ENCODE results near the gene LTN1.
A peak's percentile ranks its signal among the peaks of the same experiment; 100 is the strongest.
"Not testable (repeated sequence)": the region's sequence is repeated elsewhere in the genome, so short reads cannot be mapped to it uniquely, and the experiment has no call there.

Gene LTN1

DNA sequence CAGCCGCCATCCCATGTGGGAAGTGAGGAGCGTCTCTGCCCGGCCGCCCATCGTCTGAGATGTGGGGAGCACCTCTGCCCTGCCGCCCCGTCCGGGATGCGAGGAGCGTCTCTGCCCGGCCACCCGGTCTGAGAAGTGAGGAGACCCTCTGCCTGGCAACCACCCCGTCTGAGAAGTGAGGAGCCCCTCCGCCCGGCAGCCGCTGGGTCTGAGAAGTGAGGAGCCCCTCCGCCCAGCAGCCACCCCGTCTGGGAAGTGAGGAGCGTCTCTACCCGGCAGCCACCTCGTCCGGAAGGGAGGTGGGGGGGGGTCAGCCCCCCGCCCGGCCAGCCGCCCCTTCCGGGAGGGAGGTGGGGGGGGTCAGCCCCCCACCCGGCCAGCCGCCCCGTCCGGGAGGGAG lies 18.6 kb upstream of the LTN1 start:
- H3K36me3 Mint-ChIP-seq (ENCODE audit: insufficient read depth); ATAC-seq (replicated peaks; ENCODE audit: extremely low read depth, poor library complexity, severe bottlenecking); H3K27ac Mint-ChIP-seq (ENCODE audit: low read depth); H3K4me3 Mint-ChIP-seq; H3K9me3 Mint-ChIP-seq; DNase-seq (ENCODE audit: low spot score in 2 of 2); H3K4me1 Mint-ChIP-seq; H3K27me3 Mint-ChIP-seq: not testable (repeated sequence)

GRCh38 chr21:29008367-29008766 lies 15.7 kb upstream of the LTN1 start:
- H3K27ac Mint-ChIP-seq (ENCODE audit: low read depth) = no peak overlapping the region
- H3K36me3 Mint-ChIP-seq (ENCODE audit: insufficient read depth) = peaks cover 9% of the 10 kb centered on the region
- DNase-seq (ENCODE audit: low spot score in 2 of 2) (no peak), ATAC-seq (replicated peaks; ENCODE audit: extremely low read depth, poor library complexity, severe bottlenecking) (no peak)
- no peaks in the 10 kb centered on the region for H3K27me3 Mint-ChIP-seq
- no peaks in the 10 kb centered on the region for H3K4me1 Mint-ChIP-seq
- no peaks in the 10 kb centered on the region for H3K9me3 Mint-ChIP-seq
- no peak overlapping the region for H3K4me3 Mint-ChIP-seq

DNA sequence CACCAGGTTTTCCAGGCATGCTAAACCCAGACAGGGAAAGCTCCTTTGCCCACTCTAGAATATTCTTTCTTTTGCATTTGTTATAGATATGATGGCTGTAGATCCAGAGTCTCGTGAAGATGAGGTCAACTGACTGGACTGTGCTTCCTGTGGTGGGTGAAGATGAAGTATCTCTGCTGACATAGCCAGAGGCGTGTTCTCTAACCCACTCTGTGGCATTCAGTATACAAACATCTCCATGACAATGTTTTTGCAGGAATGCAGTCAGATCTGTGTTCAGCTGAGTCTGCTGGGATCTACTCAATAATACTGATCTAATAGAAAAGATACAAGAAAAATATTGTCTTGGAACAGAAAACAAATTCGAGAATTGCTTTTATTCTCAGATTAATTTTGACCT lies 15.1 kb upstream of the LTN1 start:
- DNase-seq (ENCODE audit: low spot score in 2 of 2) (no peak), ATAC-seq (replicated peaks; ENCODE audit: extremely low read depth, poor library complexity, severe bottlenecking) (no peak)
- Mint-ChIP-seq H3K27me3 (no peaks in the 10 kb centered on the region), H3K9me3 (no peaks in the 10 kb centered on the region), H3K27ac (ENCODE audit: low read depth) (no peak overlapping the region), H3K4me1 (no peaks in the 10 kb centered on the region), H3K36me3 (ENCODE audit: insufficient read depth) (peaks cover 10% of the 10 kb centered on the region), H3K4me3 (no peak overlapping the region)

DNA sequence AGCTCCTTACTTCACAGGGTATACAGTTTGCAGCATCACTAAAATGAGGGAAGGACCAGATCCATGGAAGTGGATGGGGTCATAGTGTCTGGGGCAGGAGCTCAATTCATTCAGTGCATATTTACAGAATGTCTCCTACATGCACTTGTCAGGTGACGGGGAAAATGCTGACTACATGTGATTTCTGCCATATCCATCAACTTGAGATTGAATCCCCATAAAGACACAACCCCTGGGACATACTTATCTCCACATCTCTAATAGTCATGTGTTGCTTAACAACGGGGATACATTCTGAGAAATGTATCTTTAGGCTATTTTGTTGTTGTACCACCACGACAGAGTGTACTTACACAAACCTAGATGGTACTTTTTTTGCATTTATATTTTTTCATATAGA lies 14.5 kb upstream of the LTN1 start:
- no peak overlapping the region for H3K27ac Mint-ChIP-seq (ENCODE audit: low read depth)
- ATAC-seq (replicated peaks; ENCODE audit: extremely low read depth, poor library complexity, severe bottlenecking) (no peak), DNase-seq (ENCODE audit: low spot score in 2 of 2) (no peak)
- H3K4me3 Mint-ChIP-seq = no peak overlapping the region
- H3K9me3 Mint-ChIP-seq = no peaks in the 10 kb centered on the region
- no peaks in the 10 kb centered on the region for H3K4me1 Mint-ChIP-seq
- H3K27me3 Mint-ChIP-seq = no peaks in the 10 kb centered on the region
- peaks cover 16% of the 10 kb centered on the region for H3K36me3 Mint-ChIP-seq (ENCODE audit: insufficient read depth)

DNA sequence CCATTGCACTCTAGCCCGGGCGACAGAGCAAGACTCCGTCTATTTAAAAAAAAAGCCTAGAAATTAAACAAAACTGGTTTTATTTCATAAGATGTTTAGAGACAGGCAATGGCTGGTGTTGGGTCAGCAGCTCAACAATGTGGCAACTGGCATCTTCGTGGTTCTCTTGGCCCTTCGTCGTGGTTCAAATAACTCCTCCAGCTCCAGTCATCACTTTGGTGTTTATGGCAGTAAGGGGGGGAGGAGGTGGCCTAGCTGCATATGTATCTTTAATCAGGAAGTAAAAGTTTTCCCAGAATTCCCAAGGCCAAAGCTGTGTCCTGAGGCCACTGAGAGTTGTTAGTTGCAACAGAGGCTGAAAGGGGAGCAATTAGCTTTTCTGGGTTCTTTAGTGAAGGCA lies 13.0 kb upstream of the LTN1 start:
- Mint-ChIP-seq H3K27ac (ENCODE audit: low read depth) (no peak overlapping the region), H3K36me3 (ENCODE audit: insufficient read depth) (peaks cover 16% of the 10 kb centered on the region), H3K27me3 (no peaks in the 10 kb centered on the region), H3K4me1 (no peaks in the 10 kb centered on the region), H3K4me3 (no peak overlapping the region), H3K9me3 (no peaks in the 10 kb centered on the region)
- DNase-seq (ENCODE audit: low spot score in 2 of 2) = no peak
- no peak for ATAC-seq (replicated peaks; ENCODE audit: extremely low read depth, poor library complexity, severe bottlenecking)

- ATAC-seq (replicated peaks; ENCODE audit: extremely low read depth, poor library complexity, severe bottlenecking) (peak; percentile 100), DNase-seq (ENCODE audit: low spot score in 2 of 2) (peak; percentile 91 to 95)
- Mint-ChIP-seq H3K4me1 (no peaks in the 10 kb centered on the region), H3K27ac (ENCODE audit: low read depth) (peak overlapping the region; percentile 93), H3K9me3 (no peaks in the 10 kb centered on the region), H3K4me3 (peak overlapping the region; percentile 83), H3K27me3 (no peaks in the 10 kb centered on the region), H3K36me3 (ENCODE audit: insufficient read depth) (peaks cover 14% of the 10 kb centered on the region)
Observed at GRCh38 chr21:29002442-29003144, 9.9 kb upstream of the LTN1 start.

DNA sequence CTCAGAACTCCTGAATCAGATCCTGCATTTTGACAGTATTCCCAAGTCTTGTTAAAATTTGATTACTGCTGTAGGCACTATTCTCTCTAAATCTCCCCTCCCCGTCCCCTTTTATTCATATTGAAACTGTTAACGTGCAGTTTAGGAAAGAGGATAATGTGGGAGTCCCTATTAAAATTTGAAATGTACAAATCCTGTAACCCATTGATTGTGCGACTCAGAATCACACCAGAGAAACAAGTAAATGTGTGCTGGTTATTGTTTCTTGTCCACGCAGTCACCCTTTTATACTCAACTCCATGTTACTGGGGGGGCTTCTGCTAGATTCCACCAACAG lies 584 bp upstream of the LTN1 start:
- ATAC-seq (replicated peaks; ENCODE audit: extremely low read depth, poor library complexity, severe bottlenecking) (no peak), DNase-seq (ENCODE audit: low spot score in 2 of 2) (no peak)
- no peaks in the 10 kb centered on the region for H3K9me3 Mint-ChIP-seq
- no peaks in the 10 kb centered on the region for H3K27me3 Mint-ChIP-seq
- H3K36me3 Mint-ChIP-seq (ENCODE audit: insufficient read depth) = peaks cover 10% of the 10 kb centered on the region
- H3K27ac Mint-ChIP-seq (ENCODE audit: low read depth) = peak overlapping the region; percentile 88
- peak overlapping the region; percentile 94 for H3K4me3 Mint-ChIP-seq
- H3K4me1 Mint-ChIP-seq = peaks cover 36% of the 10 kb centered on the region

DNA sequence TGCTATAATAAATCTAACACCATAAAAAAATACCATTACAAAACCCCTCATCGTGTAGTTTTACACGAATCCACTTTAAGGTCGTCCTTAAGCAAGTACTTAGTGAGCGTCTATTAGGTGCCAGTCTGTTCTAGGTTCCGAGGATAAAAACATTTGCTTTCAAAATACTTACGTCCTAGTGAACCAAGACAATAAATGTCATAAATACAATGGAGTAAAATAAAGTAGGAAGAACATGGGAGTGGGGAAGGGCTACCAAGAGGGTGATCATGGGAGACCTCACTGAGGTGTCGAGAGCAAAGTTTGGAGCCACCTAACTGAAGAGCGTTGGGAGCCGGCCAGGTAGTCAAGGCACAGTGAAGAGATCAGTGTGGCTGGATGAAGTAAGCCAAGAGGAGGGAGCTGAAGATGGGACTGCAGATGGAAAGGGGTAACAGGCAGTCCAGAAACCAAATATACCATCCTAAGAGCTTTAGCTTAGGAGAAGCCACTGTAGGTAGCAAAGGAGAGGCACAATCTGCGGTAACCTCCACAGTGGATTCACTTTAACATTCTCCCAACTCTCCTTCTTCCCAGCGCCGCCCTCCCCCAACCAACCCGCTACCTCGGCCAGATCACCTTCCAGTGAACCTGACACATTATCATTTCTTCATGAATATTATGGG lies 684 bp downstream of the LTN1 start:
- Mint-ChIP-seq H3K36me3 (ENCODE audit: insufficient read depth) (peaks cover 13% of the 10 kb centered on the region), H3K27me3 (no peaks in the 10 kb centered on the region), H3K4me3 (peak overlapping the region; percentile 94), H3K4me1 (peaks cover 36% of the 10 kb centered on the region), H3K27ac (ENCODE audit: low read depth) (peak overlapping the region; percentile 88), H3K9me3 (no peaks in the 10 kb centered on the region)
- no peak for DNase-seq (ENCODE audit: low spot score in 2 of 2)
- no peak for ATAC-seq (replicated peaks; ENCODE audit: extremely low read depth, poor library complexity, severe bottlenecking)

GRCh38 chr21:28988146-28988545 lies 4.5 kb downstream of the LTN1 start:
- not testable (repeated sequence) for H3K9me3 Mint-ChIP-seq; H3K27ac Mint-ChIP-seq (ENCODE audit: low read depth); ATAC-seq (replicated peaks; ENCODE audit: extremely low read depth, poor library complexity, severe bottlenecking); H3K4me3 Mint-ChIP-seq; DNase-seq (ENCODE audit: low spot score in 2 of 2); H3K27me3 Mint-ChIP-seq
- Mint-ChIP-seq H3K36me3 (ENCODE audit: insufficient read depth) (peaks cover 41% of the 10 kb centered on the region), H3K4me1 (peaks cover 36% of the 10 kb centered on the region)

DNA sequence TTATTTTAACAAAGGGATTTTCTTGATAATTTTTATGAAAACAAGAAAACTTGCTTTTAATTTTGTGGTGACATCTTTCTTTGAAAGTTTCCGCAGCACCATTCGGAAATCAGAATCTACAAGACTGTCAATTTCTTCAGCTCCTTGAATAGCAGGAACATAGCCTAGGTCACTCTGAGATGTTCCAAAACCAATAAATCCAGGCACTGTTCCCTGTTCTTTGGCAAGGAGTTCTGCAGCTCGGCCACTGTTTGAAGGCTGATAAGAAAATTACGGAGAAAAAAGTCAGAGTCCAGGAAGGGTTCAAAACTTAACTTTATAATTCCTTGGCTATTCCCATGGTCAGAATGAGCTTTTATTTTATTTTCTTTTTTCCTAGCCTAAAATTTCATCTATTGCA lies 6.0 kb downstream of the LTN1 start:
- H3K27me3 Mint-ChIP-seq = no peaks in the 10 kb centered on the region
- ATAC-seq (replicated peaks; ENCODE audit: extremely low read depth, poor library complexity, severe bottlenecking) (no peak), DNase-seq (ENCODE audit: low spot score in 2 of 2) (no peak)
- H3K36me3 Mint-ChIP-seq (ENCODE audit: insufficient read depth) = peaks cover 45% of the 10 kb centered on the region
- H3K9me3 Mint-ChIP-seq = no peaks in the 10 kb centered on the region
- no peak overlapping the region for H3K27ac Mint-ChIP-seq (ENCODE audit: low read depth)
- H3K4me3 Mint-ChIP-seq = no peak overlapping the region
- peaks cover 21% of the 10 kb centered on the region for H3K4me1 Mint-ChIP-seq

GRCh38 chr21:28982637-28983036 lies 10.0 kb downstream of the LTN1 start:
- H3K4me3 Mint-ChIP-seq = no peak overlapping the region
- no peak for DNase-seq (ENCODE audit: low spot score in 2 of 2)
- no peak for ATAC-seq (replicated peaks; ENCODE audit: extremely low read depth, poor library complexity, severe bottlenecking)
- no peaks in the 10 kb centered on the region for H3K9me3 Mint-ChIP-seq
- peaks cover 60% of the 10 kb centered on the region for H3K36me3 Mint-ChIP-seq (ENCODE audit: insufficient read depth)
- no peak overlapping the region for H3K27ac Mint-ChIP-seq (ENCODE audit: low read depth)
- no peaks in the 10 kb centered on the region for H3K4me1 Mint-ChIP-seq
- no peaks in the 10 kb centered on the region for H3K27me3 Mint-ChIP-seq

DNA sequence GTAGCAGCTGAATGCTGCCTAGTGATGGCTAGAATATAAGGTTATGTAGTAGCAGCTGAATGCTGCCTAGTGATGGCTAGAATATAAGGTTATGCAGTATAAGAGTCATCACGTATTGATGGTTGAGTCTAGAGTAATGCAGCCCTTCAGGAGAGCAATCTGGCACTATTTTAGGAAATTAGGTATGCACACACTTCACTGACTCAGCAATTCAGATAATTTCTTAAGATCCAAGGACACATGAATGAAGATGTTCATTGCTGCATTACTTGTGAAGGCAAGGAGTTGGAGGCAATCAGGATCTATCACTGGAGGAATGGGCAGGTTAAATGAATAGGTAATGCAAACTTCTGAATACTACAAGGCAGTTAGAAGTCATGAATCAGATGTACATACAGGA lies 13.6 kb downstream of the LTN1 start:
- ATAC-seq (replicated peaks; ENCODE audit: extremely low read depth, poor library complexity, severe bottlenecking) (no peak), DNase-seq (ENCODE audit: low spot score in 2 of 2) (no peak)
- peaks cover 16% of the 10 kb centered on the region for H3K4me1 Mint-ChIP-seq
- H3K9me3 Mint-ChIP-seq = no peaks in the 10 kb centered on the region
- H3K27ac Mint-ChIP-seq (ENCODE audit: low read depth) = no peak overlapping the region
- H3K4me3 Mint-ChIP-seq = no peak overlapping the region
- peaks cover 53% of the 10 kb centered on the region for H3K36me3 Mint-ChIP-seq (ENCODE audit: insufficient read depth)
- no peaks in the 10 kb centered on the region for H3K27me3 Mint-ChIP-seq

- ATAC-seq (replicated peaks; ENCODE audit: extremely low read depth, poor library complexity, severe bottlenecking) (no peak), DNase-seq (ENCODE audit: low spot score in 2 of 2) (no peak)
- Mint-ChIP-seq H3K27ac (ENCODE audit: low read depth) (no peak overlapping the region), H3K9me3 (no peaks in the 10 kb centered on the region), H3K4me1 (peaks cover 24% of the 10 kb centered on the region), H3K4me3 (no peak overlapping the region), H3K36me3 (ENCODE audit: insufficient read depth) (peaks cover 42% of the 10 kb centered on the region), H3K27me3 (no peaks in the 10 kb centered on the region)
Observed at GRCh38 chr21:28975397-28975796, 17.3 kb downstream of the LTN1 start.

All from central memory CD8-positive, alpha-beta T cell (primary cell).